Measurements from ENCODE around the gene TAF4. TPM values are rescaled to one million over a fixed set of nuclear protein-coding genes. Genes with fewer than 3 reads are reported as not detected.
"Not testable (repeated sequence)": the region's sequence is repeated elsewhere in the genome, so short reads cannot be mapped to it uniquely, and the experiment has no call there.

The TAF4 gene
- total and polyA plus RNA-seq, 8 donors: 5.7 to 15.2 (median 8.4) TPM

DNA sequence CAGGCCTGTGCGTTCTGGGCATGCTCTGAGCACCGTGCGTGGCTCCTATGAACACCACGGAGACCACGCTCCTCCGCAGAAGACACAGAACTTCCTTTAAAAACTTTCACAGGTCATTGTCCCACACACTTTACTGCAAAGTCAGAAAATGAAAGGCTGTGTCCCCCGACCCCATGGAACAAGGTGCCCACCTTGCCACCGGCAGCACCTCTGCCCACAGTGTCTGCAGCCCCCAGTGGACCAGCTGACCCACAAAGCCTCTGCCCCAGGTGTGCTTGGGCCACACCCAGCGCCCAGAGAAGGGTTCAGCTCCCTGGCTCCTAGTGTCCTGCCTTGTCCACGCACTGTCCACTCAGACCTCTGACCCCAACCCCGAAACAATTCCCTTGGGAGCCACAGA lies 8.7 kb downstream of the TAF4 start:
- WGBS, 2 donors: 87 to 92% methylated on average over 11 of the region's 11 CpGs
- no peaks in the 10 kb centered on the region for H3K36me3 ChIP-seq
- DNase-seq (no peak), FAIRE-seq (no peak), ATAC-seq (no peak)
- H3K9me3 ChIP-seq: no peaks in the 10 kb centered on the region
- intact Hi-C loops (cut with DNase I): no loop called here
- no peaks in the 10 kb centered on the region for H3K27me3 ChIP-seq
- no peak overlapping the region for H3K4me3 ChIP-seq
- no peak overlapping the region for H3K27ac ChIP-seq
- TF ChIP-seq, protein P1, sequence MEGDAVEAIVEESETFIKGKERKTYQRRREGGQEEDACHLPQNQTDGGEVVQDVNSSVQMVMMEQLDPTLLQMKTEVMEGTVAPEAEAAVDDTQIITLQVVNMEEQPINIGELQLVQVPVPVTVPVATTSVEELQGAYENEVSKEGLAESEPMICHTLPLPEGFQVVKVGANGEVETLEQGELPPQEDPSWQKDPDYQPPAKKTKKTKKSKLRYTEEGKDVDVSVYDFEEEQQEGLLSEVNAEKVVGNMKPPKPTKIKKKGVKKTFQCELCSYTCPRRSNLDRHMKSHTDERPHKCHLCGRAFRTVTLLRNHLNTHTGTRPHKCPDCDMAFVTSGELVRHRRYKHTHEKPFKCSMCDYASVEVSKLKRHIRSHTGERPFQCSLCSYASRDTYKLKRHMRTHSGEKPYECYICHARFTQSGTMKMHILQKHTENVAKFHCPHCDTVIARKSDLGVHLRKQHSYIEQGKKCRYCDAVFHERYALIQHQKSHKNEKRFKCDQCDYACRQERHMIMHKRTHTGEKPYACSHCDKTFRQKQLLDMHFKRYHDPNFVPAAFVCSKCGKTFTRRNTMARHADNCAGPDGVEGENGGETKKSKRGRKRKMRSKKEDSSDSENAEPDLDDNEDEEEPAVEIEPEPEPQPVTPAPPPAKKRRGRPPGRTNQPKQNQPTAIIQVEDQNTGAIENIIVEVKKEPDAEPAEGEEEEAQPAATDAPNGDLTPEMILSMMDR (IDR thresholded peaks at IDR 0.05): no peak
- no peaks in the 10 kb centered on the region for H3K4me1 ChIP-seq

DNA sequence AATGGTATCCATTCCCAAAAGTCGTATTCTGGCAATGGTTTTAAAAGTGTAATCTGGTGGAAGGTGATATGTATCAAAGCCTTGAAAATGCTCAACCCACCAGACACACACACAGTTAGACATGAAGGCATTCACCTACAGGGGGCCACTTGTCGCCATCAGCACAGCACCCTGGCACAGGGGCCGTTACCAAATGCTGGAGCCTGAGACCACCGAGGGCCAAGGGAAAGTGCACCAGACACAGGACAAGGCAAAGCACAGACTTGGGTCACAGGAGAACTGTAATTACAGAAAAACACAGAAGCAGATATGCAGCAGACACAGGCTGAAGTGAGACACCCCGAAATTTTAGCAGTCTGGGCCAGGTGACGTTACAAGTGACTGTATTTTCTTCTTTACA lies 9.3 kb downstream of the TAF4 start:
- Histone ChIP-seq H3K27me3 (no peaks in the 10 kb centered on the region), H3K27ac (no peak overlapping the region), H3K4me3 (no peak overlapping the region), H3K9me3 (no peaks in the 10 kb centered on the region), H3K36me3 (no peaks in the 10 kb centered on the region), H3K4me1 (no peaks in the 10 kb centered on the region)
- WGBS, 2 donors: 74 to 85% methylated on average over 6 of the region's 6 CpGs
- TF ChIP-seq, protein P1 (IDR thresholded peaks at IDR 0.05): no peak
- DNase-seq (no peak), ATAC-seq (no peak), FAIRE-seq (no peak)
- intact Hi-C loops (cut with DNase I): no loop called here

DNA sequence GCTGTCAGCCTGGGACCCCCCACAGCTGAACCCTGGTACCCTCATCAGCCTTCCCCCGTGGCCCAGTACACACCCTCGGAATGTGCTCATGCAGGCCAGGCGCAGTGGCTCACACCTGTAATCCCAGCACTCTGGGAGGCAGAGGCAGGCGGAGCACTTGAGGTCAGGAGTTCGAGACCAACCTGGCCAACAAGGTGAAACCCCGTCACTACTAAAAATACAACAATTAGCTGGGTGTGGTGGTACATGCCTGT lies 9.9 kb downstream of the TAF4 start:
- H3K9me3 ChIP-seq; FAIRE-seq; H3K4me1 ChIP-seq; H3K27me3 ChIP-seq; H3K36me3 ChIP-seq; H3K27ac ChIP-seq; DNase-seq; intact Hi-C loops (cut with DNase I); H3K4me3 ChIP-seq; ATAC-seq: not testable (repeated sequence)
- 79 to 82% methylated on average over 6 of the region's 6 CpGs for WGBS, 2 donors

DNA sequence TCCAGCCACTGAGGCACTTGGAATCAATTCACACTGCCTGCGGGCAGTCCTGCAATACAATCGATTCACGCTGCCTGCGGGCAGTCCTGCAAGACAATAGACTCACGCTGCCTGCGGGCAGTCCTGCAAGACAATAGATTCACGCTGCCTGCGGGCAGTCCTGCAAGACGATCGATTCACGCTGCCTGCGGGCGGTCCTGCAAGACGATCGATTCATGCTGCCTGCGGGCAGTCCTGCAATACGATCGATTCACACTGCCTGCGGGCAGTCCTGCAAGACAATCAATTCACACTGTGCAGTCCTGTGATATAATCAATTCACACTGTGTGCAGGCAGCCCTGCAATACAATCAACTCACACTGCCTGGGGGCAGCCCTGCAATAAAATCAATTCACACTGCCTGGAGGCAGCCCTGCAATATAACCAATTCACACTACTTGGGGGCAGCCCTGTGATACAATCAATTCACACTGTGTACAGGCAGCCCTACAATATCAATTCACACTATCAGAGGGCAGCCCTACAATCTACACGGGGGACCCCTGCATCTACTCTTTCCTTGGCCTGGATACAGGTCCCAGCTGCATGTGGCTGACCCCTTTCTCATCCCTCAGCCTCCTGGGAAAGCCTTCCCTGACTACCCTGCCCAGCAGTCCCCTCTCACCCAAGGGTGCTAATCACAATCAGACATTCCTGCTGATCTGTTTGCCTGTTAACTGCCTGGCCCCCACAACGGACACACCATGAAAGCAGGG lies 10.4 kb downstream of the TAF4 start:
- ATAC-seq (no peak), DNase-seq (no peak), FAIRE-seq (no peak)
- Histone ChIP-seq H3K27me3 (no peaks in the 10 kb centered on the region), H3K4me1 (no peaks in the 10 kb centered on the region), H3K36me3 (no peaks in the 10 kb centered on the region), H3K9me3 (no peaks in the 10 kb centered on the region), H3K27ac (no peak overlapping the region), H3K4me3 (no peak overlapping the region)
- intact Hi-C loops (cut with DNase I): no loop called here
- 94% methylated on average over 21 of the region's 21 CpGs for WGBS, 2 donors
- TF ChIP-seq, protein P1 (IDR thresholded peaks at IDR 0.05): no peak

DNA sequence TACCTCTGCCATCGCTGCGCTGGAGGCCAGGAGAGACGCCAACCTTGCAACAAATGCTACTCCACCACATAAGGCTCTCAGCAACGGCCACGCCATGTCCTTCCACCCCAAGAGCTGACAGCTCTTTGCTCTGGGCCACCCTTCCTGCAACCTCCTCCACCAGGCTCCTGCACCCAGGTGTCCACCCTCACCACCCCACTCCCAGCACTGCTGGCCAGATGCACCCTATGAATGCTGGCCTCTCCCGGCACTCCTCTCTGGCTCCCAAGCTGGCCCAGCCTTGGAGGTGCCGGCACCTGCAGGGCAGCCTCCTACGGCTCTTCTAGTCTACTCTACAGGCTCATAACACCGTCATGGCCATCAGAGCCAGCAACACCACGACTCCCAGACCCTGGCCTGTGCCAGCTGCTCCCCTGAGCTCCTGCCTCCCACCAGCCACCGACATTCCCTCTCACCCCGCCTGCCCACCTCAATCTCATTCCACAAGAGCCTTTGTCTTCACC lies 11.2 kb downstream of the TAF4 start:
- H3K4me3 ChIP-seq: no peak overlapping the region
- TF ChIP-seq, protein P1 (IDR thresholded peaks at IDR 0.05): no peak
- no peaks in the 10 kb centered on the region for H3K27me3 ChIP-seq
- ATAC-seq: no peak
- H3K36me3 ChIP-seq: no peaks in the 10 kb centered on the region
- DNase-seq: no peak
- H3K9me3 ChIP-seq: no peaks in the 10 kb centered on the region
- FAIRE-seq: no peak
- intact Hi-C loops (cut with DNase I): no loop called here
- no peak overlapping the region for H3K27ac ChIP-seq
- WGBS, 2 donors: 93 to 94% methylated on average over 12 of the region's 12 CpGs
- H3K4me1 ChIP-seq: no peaks in the 10 kb centered on the region
